GM18873 (cell line): ENCODE results near the gene TWNK.
"Not testable (repeated sequence)": the region's sequence is repeated elsewhere in the genome, so short reads cannot be mapped to it uniquely, and the experiment has no call there.

ENCODE experiments used
- ATAC-seq: cut with Tn5 transposase; IDR thresholded peaks from one replicate; pipeline ENCODE4 v1.9.1; 2021; ENCODE audit warnings: mild to moderate bottlenecking, moderate library complexity, moderate number of reproducible peaks; ENCODE audit not compliant: unreplicated experiment, low FRiP score

The TWNK gene

DNA sequence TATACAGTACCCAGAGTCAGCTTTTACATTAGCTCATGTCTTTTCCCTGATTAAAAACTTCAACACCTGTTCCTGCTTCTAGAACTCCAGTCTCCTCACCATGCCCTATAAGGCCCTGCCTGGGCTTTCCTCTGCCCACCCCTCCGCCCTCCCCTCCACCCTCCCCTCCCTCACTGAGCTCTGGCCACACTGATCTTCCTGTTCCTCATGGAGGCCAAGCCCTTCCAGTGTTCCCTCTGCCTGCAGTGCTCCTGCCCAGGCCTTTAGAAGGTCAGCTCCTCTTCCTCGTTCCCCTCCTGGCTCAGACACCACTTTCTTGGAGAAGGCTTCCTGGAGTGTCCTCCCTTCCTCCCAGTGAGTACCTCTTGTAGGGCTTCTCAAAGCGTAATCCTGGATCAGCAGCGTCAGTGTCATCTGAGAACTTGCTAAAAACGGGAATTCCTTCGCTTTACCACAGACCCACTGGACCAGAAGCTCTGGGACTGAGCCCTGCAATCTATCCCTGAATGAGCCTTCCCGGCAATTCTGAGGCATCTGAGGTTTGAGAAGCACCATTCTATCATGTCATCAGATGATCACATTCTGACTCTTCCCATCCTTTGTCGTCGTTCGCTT is 39.9 kb downstream of the TWNK start:
- ATAC-seq = no peak

DNA sequence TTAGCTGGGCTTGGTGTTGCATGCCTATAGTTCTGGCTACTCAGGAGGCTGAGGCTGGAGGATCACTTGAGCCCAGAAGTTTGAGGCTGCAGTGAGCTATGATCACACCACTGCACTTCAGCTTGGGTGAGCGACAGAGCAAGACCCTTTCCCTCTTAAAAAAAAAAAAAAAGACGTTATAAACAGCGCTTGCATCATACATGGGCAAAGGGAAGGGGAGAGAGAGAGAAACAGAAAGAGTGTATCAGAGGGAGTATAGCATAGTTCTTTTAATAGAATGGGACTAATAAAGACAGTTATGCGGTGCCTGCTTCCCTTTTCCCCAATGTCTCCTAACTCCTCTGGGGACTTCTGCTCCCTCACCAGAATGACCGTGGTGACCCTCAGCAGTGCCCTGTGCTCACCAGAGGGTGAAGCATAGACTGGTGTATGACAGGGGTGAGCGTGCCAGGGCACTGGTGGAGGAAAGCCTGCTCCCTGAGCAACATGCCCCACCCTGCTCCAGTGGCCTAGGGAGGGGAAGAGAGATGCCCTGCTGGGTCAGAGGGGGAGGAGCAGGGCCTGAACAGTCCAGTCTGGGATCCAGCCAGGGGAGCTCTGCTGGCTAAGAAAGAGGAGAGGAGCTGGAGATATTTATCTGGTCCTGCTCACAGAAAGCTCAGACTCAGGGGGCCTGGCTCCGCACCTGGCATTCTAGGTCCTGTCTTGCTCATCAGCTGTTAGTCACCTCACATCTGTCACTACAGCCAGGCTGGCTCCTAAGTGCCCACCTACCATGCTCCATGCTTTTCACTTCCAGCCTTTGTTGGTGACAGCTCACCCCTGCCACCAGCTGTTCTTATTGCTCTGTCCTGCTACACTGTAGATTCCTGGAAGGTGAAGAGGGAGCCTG is 41.3 kb downstream of the TWNK start:
- no peak for ATAC-seq

DNA sequence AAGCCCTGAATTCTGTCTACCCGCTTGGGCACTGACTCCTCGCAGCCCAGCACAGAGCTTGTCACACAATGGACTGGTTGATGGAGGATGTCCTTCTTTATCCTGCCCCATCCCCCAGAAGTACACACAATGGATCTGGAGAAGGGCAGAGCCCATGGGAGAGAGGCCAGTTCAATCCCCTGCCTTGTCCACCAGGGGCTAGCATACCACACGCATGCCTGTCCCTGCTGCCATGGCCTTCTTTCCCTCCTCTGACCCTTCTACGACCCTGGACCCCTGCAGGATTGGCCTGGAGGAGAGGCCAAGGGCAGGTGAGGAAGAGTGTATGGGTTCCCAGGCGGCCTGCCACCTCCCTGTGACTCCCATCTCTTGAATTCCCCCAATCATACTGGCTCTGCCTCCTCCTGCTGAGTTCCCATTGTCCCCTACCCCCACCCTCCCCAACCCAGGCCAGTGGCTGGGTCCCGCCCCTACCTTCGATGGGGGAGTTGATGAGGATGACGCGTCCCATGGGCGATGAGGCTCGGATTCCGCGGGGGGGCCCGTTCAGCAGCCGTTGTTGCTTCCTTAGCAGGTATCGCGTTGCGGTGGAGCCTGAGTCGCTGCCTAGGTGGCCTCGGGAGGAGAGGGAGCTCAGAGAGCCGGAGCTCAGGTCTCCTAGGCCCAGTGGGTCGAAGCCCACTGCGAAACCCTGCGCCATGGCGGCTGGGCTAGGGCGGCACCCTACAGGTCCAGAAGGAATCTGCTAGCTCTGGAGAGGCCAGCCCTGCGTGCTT is 42.4 kb downstream of the TWNK start:
- ATAC-seq = no peak

GRCh38 chr10:101030496-101031127 is 43.3 kb downstream of the TWNK start:
- ATAC-seq = no peak

DNA sequence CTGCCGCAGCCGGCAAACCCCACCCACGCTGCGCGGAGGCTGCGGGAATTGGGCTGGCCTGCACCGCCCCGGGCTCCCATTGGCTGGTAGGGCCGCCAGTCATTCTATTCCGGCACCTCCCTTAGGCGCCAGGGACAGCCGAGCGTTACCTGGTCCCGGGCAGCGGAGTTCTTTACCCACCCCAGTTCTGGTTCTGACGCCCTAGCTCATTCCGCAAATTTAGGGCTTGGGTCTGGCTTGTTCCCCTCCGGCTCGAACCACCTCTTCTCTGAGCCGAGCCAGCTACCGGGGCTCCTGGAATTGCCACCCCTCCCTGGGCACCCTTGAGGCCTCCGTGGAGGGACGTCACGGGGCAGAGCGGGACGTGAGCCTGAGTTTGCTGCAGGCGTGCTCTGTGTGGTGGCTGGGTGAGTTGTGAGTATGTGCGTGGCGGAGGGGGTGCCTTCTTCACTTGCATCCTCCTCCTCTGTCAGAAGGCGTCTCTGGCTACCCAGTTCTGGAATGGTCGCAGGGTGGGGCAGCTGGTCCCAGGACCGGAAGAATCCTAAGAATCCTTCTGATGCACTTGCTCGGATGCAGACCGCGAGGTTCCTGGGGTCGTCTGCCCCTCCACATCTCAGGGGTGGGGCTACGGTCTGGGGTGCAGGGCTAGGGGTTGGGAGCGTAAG is 43.9 kb downstream of the TWNK start, which contains the start of the genes PDZD7 and SFXN3:
Gene PDZD7, minus strand, starts transcription at position 2 of the 668 bp plus-strand sequence. CDS start 910 bp downstream, outside the sequence.
Gene SFXN3, plus strand, starts transcription at position 107 of the 668 bp plus-strand sequence. CDS start 3,461 bp downstream, outside the sequence.
- peak; percentile 75 for ATAC-seq

DNA sequence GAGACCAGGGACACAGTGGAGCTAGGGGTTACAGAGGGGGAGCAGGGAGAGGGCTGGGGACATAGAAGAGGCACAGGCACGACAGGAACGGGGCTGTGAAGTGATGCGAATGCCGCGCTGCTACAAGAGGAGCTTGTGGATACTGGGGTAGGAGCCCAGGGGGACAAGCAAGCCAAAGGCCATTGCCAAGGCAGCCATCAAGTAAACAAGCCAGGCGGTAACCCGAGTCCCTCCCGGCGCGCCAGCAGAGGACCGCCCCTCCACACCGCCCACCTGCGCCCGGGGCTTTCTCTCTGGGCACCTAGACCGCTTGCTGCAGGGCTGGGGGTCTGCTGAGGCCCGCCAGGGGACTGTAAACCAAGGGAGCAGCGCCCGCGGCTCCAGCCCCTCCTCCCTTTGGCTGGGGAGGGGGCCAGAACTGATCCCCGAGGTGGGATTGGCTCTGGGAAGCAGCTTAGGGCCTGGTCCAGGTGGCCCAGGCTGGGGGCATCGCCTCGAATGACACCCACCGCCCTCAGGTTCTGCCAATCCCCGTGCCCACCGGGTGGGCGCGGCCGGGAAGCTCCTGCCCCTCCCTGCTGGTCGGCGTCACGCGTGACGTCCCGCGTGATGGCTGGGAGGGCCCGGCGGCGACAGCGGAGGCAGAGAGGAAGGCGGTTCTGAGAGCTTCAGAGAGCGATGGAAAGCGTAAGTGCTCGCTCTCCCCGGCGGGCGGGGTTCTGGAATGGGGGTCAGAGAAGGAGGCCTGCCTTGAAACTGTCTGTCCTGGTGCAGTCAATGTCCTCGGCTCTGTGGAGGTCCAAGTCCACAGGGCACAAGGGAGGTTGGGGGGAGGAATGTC is 44.7 kb downstream of the TWNK start:
- no peak for ATAC-seq

DNA sequence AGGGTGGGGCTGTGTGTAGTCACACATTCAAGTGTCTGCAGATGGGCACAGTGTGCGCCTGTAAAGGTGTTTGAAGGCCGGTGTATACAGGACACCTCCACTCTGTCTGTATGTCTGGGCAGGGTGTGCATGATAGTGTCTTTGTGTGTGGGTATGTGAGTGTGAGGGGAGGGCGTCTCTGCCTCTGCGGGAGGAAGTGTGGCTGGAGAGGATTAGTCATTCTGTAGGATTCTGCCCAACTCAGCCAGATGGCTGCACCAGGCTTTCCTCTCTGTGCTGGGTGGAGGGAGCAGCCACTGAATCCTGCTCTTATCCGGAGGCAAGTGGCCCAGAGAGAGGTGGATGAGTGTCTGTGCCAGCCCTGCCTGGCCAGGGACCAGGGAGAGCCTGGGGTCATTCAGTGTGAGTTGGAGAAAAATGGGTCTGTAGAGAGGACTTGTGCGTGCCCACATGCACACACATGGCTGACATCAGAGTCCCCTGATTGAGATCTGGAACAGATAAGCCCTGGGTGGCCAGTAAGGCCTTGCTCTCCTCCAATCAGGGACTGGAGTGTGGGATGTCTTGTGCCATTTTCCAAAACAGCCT is 45.4 kb downstream of the TWNK start:
- no peak for ATAC-seq

DNA sequence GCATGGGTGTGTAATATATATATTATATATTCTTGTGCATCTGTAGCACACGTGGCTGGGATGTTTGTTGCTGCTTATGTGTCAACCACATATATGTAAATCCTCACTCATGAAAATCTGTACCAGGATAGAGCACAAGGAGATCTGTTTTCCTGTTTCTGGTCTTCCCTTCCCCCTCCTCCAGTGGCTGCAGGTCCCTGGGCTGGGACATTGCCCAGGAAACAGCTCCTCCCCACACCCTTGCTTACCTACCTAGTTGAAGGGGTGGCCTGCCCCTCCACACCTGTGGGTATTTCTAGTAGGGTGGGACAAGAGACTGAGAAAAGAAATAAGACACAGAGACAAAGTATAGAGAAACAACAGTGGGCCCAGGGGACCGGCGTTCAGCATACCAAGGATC is 45.9 kb downstream of the TWNK start:
- ATAC-seq = no peak

DNA sequence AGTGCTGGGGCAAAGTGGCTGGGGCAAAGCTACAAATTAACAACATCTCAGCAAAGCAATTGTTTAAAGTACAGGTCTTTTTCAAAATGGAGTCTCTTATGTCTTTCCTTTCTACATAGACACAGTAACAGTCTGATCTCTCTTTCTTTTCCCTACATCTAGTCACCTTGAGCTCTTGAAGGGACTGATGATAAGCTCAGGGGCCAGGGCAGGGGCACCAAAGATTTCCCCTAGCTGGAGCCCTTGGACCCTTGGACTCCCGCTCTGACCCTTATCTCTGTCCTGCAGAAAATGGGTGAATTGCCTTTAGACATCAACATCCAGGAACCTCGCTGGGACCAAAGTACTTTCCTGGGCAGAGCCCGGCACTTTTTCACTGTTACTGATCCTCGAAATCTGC is 47.1 kb downstream of the TWNK start:
- ATAC-seq = not testable (repeated sequence)

GRCh38 chr10:101035314-101035713 is 48.0 kb downstream of the TWNK start:
- ATAC-seq = no peak

DNA sequence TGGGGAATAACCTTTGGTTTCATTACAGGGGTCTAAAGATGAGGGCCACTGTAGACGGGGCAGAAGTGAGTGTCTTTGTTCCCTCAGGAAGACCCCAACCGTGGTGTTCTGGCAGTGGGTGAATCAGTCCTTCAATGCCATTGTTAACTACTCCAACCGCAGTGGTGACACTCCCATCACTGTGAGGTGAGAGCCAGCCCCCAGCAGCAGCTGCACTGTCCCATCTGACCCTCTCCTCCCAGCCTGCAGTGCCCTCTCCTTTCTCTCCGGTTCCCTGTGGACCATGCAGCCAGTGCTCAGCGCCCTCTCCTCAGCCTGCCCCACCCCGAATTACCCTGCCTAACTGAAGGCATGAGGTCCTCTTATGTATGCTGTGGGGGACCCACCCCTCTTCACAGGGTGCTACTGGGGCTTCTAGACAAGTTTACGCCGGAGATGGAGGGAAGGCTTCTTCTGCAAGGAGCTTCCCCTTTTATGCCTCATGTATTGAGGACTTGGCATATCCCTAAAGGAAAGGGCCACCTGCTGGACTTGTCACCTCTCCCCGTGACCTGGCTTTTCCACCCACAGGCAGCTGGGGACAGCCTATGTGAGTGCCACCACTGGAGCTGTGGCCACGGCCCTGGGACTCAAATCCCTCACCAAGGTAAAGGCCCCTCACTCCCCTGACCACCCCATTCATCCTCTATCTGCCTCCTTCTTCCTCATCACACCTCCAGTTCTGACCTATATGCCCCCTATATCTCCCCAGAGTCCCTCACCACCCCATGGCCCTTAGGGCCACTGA is 48.8 kb downstream of the TWNK start:
- ATAC-seq = no peak

- no peak for ATAC-seq
Observed at GRCh38 chr10:101036726-101037125, 49.4 kb downstream of the TWNK start.

GRCh38 chr10:101038484-101038883 is 51.1 kb downstream of the TWNK start:
- no peak for ATAC-seq

DNA sequence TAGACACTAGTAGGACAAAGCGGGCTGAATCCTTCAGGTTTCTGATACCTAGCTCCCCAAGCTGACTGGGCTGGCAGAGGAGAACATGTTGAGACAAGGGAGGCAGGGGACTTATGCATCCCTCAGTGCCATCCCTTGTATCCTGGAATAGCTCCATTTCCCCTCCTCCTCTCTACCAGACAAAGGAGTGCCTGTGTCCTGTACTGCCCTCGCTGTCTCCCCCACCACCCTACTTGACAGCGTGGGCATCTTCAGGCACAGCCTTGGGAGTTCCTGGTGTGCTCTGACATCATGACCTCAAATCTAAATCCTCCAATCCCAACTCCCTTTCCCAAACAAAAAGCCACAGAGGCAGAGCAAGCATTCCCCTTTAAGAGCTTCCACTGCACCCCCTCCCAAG is 52.7 kb downstream of the TWNK start:
- ATAC-seq = no peak

- ATAC-seq = no peak
Observed at GRCh38 chr10:101040851-101041250, 53.5 kb downstream of the TWNK start.

DNA sequence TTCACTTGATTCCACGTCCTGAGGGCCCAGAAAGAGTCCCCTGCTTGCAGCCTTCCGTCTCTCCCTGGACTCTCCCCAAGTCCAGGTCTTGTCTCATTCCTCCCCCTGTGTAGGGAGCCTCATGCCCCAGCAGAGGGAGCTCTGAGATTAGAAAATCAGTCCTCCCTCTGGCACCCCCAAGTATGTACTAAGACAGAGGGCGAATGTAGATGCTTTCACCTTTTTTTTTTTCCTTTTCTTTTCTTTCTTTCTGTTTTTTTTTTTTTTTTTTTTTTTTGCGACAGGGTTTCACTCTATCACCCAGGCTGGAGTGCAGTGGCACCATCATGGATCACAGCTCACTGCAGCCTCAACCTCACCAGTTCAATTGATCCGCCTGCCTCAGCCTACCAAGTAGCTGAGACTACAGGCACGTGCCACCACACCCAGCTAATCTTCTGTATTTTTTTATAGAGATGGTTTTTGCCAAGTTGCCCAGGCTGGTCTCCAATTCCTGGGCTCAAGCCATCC is 54.0 kb downstream of the TWNK start:
- no peak for ATAC-seq

DNA sequence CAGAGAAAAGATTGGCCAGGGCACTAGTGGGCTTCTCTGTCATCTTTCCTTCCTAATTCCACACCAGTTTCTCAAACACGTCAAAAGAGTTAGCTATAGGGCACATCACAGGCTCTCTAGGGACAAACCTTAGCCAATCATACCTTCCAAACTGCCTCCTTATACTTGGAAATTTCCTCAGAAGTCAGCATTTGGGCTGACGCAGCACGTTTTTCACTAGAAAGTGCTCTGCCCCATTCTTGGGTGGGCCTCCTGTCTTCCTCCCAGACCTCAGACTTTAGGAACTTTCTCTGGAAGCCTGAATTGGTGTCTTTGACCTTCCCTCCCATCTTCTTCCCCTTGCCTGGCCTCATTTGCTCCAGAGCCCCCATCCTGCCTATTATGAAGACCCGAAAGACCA is 54.8 kb downstream of the TWNK start:
- ATAC-seq = no peak
